Stimulated activated naive CD8-positive, alpha-beta T cell treated with anti-CD3 and anti-CD28 coated beads, Interleukin-15, Interleukin-2, amounts not matched to agents 100 U/mL and 50 U/mL, for 24 hours (primary cell): ENCODE data around the gene TMEM59L.
A peak's percentile ranks its signal among the peaks of the same experiment; 100 is the strongest.
"Not testable (repeated sequence)": the region's sequence is repeated elsewhere in the genome, so short reads cannot be mapped to it uniquely, and the experiment has no call there.

Source experiments
- ATAC-seq: fragments of 150-1000 bp; cut with Tn5 transposase; one replicate; pipeline ENCODE4 v1.10.0; 2021
- DNase-seq: peaks from one replicate; pipeline ENCODE4 v3.0.0; 2021

TMEM59L gene

DNA sequence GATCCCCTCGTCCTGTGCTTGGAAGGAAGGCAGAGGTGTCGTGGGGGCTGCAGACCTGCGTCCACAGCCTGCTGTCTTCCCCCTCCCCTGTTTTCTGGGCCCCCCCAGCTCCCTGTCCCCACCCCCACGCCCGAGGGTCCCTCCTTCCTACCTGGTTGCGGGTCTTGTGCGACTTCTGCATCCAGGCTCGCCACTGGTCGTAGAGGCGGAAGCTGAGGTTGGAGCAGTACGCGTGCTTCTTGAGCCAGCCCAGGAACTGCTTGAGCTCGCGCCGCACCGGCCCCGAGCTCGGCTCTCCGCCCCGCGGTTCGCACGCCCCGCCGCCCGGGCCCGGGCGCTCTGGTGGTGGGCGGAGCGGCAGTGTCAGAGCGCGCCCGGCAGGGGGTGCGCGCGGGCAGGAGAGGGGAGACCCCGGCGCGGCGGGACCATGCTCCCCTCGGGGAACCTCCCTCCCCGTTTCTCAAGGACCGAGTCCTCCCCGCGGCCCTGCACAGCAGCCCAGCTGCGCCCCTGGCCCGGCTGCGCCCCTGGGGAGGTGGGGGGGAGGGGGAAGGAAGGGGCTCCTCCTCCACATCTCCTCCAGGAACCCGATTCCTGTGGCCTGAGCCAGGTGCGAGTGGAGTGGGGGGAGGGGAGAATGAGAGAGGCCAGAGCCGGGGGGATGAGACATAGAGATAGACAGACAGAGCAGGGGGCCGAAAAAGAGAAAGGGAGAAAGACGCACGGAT lies 18.4 kb upstream of the TMEM59L start:
- peak; percentile 85 for DNase-seq
- peak; percentile 75 for ATAC-seq

DNA sequence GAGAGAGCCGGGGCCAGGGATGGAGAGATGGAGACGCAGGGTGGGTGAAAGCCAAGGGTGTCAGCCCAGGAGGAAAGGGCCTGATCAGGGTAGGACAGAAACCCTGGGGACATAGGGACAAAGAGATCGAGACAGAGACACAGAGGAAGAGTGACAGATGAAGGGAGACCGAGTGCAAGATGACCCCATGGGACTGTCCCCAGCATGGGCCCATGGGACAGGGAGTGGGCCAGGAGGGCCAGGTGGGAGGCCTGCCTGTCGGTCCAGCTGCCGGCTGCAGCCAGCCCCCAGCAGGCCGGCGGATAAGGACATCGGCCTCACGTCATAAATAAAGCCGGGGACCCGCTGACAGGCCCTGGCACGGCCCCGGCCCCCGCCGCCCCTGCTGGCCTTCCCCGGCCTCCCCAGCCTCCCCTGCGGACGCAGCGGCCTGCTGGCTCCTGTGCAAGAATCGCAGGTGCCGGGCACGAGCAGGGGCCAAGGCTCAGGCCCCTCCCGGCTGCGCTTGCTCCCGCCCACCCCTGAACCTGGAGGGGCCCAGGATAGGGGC lies 17.8 kb upstream of the TMEM59L start:
- peak; percentile 14 for ATAC-seq
- DNase-seq: no peak

DNA sequence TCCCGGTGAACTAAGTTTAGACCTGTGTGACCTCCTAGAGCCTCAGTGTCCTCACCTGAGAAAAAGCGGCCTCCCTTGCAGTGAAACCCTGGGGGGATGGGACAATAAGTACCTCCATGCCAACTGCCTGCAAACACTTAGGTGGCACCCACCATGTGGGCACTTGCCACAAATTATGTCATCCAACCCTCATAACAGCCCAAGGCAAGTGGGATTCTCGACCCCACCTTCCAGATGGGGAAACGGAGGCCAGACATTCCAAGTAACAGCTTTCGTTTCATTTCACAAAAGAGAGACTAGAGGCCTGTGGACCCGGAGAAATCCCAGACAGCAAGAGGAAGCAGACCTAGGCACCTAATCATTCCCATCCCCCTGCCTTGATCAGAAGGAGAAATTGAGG lies 17.2 kb upstream of the TMEM59L start:
- ATAC-seq (no peak), DNase-seq (no peak)

DNA sequence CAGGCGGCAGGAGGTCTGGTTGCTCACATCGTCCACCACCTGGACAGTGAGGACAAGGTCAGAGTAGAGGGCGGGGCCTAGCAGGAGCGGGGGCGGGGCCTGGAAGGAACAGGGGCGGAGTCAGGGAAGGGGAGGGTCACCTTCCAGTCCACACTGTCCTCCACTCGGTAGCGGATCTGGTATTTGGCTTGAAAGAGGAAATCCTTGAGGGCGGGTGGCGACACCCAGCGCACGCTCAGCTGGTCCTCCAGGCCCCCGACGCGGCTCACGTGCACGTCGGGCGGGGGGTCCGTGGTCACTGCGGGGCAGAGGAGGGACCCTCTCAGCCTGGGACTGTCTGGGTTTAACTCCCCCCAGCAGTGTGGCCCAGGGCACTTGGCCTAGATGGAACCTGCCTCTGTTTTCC lies 15.9 kb upstream of the TMEM59L start:
- ATAC-seq (no peak), DNase-seq (peak; percentile 41)

DNA sequence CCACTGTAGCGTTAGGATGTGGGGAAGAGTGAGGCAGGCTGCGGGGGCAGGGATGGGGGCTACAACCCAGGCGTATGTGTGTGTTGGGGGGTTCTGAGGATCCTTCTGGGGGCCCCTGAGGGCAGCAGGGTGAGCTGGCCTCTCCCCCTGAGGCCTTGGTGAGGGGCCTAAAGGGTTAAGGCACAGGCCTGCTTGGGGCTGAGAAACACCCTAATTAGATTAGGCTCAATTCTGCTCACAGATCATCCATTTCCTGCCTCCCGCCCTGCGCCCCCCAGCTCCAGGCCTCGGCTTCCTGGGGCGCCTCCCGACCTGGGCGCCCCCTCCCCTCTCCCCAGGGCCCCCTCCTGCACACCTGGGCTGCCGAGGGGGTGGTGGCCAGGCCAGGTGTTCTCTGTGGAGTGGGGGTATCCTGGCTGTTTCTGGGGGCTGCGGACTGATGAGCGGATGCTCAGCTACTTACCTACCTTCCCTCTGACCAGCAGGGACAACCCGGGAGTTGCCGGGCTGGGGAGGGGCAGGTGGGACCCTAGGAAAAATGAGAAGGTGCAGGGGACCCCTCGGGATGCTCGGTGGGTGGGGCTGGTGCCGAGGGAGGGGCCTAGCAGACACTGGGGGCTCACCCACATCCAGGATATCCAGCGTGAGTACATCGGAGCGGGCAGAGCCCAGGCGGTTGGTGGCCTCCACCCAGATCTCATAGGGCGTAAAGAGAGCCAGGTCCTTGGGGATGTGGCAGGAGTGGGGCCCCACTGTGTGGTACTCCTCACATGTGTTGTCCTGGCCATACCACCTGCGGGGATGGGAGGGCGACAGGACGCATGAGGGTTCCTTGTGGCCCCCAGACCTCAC lies 14.6 kb upstream of the TMEM59L start:
- DNase-seq (no peak), ATAC-seq (no peak)

DNA sequence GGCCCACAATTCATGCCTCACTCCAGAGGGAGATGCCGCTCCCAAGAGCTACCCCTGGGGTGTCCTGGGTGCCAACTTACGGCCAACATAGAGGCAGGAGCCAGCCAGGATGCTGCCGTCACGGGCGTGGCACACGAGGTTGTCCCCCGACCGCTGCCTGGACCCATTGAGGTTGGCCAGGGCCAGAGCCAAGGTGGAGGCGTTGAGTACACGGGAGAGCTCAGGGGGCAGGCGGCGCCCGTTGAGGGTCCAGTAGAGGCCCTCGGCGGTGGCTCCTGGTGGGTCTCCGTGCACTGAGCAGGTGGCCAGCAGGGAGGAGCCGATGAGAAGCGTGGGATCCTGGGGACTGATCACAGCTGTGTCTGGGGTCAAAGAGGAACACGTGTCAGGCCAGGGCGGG lies 13.2 kb upstream of the TMEM59L start:
- DNase-seq: no peak
- ATAC-seq: no peak

DNA sequence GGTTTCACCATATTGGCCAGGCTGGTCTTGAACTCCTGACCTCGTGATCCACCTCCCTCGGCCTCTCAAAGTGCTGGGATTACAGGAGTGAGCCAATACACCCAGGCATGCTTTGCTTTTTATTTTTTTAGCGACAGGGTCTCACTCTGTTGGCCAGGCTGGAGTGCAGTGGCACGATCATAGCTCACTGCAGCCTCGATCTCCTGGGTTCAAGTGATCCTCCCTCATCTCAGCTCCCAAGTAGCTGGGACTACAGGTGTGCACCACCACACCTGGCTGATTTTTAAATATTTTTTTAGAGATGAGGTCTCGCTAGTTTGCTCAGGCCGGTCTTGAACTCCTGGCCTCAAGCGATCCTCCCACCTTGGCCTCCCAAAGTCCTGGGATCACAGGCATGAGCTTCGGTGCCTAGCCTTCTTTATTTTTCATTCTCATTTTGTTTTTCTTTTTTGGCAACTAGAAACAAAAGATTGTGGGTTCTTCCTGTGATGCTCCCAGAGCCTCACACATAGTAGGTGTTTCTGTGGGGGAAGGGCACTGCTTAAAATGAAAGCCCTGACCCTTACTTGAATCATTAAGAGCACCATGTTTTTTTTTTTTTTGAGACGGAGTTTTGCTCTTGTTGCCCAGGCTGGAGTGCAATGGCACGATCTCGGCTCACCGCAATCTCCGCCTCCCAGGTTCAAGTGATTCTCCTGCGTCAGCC lies 11.8 kb upstream of the TMEM59L start:
- not testable (repeated sequence) for ATAC-seq, DNase-seq

DNA sequence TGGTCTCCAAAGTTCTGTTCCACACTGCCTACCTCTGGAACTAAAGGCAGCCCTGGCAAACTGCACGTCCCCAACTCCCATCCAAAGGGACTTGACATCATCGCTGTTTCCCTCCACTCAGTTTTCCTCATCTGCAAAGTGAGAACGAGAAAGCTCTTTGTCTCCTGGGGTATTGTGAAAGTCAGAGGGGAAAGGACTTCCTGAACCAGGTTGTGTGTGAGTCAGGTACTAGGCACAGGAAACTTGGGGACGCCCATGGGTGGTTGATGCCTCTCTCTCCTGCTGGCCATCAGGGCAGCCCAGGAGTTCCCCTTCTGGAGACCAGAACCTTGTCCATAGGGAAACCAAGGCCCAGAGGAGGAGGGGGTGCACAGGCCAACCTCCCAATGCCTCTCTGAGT lies 10.8 kb upstream of the TMEM59L start:
- no peak for DNase-seq
- ATAC-seq: no peak

DNA sequence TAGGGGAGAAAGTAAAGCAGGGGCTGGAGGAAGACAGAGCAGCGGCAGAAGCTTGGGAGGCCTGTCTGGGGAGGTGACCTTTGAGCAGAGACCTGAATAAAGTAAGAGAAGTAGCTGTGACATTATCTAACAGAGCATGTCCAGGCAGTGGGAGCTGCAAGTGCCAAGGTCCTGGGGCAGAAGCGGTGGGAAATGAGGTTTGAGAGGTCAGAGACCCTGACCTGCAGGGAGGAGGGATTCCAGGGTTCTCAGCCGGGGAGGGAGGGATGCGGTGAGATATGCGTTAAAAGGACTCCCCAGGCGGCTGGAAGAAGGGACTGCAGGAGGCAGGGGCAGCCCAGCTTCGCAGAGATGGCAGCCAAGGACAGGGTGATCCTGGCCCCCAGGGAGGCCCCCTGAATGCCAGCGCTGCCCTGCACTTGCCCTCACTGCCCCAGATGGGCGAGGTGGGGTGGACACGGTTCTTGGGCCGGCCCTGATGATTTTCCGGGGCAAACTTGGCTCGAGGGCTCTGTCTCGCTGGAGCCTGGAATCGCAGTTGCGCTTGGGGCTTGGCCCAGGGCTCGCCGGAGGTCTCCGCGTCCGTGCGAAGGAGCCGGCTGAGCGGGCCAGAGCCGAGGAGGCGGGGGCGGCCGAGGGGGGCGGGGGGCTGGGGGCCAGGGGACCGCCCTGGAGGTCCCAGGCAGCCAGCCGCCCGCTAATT lies 9.3 kb upstream of the TMEM59L start:
- DNase-seq (peak; percentile 33), ATAC-seq (peak; percentile 28)

DNA sequence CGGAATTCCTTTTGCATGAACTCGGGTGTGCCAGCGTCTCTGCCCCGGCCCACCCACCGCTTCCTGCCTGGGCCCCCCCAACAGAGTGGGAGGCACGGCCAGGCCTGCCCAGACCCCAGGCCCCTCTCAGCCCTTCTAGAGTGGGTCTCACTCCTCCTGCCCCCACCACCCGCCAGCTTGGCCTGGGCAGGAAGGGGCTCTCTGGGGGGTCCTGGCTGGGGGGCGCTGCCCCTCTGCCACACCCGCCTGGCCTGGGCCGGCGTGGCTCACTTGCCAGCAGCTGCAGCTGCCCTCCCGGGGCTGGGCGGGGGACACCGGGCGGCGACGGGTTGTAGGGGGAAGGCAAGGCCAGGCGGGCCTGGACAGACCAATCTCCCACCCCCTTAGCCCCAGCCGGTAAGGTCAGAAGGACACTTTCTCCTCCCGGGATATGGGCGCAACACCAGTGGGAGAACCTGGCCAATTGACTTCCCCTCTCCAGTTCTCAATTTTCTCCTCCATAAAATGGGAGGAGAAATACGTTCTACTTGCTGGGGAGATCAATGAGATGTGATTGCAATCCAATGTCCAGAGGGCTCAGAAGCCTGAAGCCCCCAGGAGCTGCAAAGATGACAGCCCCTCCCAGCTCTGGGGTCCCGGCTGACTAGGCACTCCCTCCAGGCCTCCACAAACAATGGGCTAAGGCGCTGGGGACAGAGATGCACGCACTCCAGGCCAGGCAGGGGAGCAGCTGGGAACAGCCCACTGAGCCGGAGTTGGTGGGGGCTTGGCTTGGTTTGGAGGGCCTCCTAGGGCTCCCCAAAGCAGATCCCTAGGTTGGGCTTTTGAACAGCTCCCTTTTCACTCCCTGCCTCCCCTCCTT lies 8.5 kb upstream of the TMEM59L start:
- ATAC-seq: no peak

DNA sequence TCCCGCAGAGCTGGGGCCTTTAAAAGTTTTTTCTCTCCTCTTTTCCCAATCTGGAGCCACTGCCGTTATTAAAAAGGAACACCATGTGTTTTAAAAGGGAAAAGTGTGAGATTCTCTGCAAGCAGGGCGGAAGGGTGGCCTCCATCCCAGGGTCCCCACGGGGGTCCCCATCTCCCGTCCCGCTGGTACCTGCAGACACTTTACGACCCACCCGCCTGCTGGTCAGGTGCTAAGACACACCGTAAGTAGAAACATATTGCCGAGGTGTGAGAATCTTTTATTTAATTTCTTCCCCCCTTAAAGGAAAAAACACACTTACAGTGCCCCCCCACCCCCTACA lies 7.9 kb upstream of the TMEM59L start:
- ATAC-seq: no peak

More for the DNA sequence above, 8.5 kb upstream of the TMEM59L start:
- DNase-seq: no peak

DNA sequence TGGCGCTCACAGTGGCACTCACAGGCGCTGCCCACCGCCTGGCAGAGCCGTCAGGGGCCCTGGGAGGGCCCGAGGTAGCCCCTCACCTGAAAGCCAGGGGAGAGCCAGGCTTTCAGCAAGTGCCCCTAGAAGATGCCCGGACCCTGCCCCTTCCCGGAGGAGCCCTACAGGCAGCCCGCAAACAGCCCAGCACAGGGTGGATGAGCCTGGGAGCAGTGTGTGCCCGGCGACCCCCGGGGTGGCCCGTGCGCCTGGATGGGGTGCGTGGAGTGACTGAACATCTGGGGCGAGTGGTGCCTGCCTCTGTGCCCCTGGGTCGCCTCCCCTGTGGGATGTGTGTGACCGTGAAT lies 7.5 kb upstream of the TMEM59L start:
- DNase-seq (no peak), ATAC-seq (no peak)

More for the DNA sequence above, 7.9 kb upstream of the TMEM59L start:
- no peak for DNase-seq

DNA sequence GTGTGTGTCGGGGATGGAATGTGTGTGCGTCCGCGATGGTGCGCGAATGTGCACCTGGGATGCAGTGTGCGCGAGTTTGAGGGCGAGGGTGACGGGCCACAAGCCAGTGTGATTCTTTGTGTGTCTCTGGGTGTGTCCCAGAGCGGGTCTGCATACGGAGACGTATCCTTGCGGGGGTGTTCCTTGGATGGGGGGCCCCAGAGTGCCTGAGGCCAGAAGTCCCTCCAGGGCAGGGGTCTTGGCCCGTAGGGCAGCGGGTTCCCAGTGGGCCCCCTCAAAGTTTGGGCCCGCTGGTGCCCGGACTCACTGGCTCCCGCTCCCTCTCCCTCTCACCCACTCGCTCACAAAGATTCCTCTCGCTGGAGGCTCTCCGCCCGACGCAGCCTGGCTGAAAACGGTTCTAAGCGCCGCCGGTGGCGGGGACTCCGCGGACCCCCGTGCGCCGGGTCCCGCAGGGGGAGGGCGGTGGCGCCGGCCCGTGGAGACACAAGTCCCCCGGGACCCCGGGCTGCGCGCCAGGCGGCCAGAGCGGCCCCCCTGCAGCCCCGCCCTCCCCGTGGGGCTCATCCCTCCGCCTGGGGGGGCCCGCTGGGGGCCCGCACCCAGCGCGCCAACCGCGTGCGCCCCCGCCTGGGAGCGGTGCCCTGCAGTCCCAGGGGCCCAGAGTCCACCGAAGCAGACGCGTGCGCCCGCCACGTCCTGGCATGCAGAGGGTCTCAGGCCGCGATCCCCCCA lies 7.0 kb upstream of the TMEM59L start:
- ATAC-seq: no peak
- DNase-seq: no peak

DNA sequence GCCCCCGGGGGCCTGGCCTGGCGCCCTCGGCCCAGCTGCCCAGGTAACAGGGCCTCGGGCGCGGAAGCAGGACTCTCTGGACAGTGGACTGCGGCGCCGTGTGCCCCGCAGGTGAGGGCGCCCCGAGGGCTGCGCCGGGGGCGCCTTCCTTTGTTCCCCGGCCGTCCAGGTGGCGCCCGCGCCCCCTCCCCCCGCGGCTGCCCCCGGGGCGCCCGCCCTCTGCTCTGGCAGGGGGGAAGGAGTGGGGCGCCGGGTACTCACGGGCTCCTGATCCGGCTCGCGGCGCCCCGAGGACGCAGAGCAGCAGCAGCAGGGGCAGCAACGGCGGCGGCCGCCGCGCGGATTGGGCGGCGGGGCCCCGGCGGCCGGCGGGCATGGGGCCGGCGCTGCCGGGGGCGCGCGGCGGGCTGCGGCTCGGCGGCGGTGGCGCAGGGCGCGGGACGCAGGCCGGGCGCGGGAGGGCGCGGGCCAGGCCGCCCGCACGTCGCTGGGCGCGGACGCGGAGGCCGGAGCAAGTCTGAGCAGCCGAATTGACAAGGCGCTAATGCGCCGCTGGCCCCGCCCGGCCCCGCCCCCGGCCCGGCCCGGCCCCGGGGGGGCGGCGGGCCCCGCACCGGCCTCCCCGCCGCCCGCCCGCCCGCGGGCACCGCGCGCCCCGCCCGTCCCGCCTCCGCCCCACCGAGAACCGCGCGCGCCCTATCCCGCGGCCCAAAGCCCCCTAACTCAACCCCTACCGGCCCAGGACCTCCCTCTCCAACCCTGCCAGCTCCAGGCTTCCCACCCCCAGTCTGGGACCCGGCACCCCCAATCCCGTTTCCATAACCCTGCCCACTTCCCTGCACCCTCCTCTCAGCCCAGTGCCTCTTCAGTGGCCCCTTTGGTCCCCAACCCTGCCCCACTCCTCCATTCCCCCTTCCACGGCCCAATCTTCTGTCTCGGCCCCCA lies 6.1 kb upstream of the TMEM59L start, which contains the start of gene CRLF1:
Gene CRLF1 (minus strand): TSS at position 519 of the 945 bp plus-strand sequence. CDS start 143 bp downstream, at position 376.
- ATAC-seq (no peak), DNase-seq (no peak)

DNA sequence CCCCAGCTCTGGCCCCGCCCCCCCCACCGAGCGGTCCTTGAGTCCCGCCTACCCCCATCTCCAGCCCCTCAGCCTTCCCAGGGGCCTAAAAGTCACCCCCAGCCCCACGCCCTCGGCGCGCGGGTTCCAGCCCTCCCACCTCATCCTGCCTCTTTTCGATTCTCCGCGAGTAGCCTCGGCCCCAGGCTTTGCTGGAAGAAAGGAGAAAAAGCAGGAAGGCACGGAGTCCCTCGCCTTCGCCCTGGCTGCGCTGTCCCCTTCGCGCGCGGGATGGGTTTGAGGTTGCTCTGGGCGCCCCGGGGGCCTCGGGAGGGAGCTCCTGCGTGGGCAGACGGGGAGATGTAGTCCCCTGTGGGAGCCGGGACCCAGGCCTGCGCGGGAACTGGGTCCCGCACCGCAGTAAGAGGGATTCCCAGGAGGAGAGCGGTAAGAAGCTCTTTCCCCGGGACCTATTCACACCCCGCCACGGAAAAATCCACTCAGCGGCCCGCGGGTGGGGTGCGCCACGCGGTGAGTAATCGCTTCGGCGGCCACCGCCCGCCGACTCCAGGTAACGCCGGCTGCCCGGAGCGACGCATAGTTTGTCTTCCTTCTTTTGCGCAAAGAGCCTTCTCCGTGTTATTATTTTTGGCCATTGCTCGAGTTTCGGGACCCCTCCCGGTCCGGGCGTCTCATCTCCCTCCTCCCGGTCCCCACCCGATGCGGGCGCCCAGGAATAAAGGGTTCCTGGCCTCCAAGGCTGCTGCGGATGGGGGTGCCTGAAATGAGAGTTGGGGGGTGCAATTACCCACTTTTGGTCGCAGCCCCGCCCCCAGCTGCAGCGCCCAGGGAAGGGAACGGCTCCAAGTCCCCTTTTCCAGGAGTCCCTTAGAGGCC lies 5.2 kb upstream of the TMEM59L start:
- DNase-seq: no peak

DNA sequence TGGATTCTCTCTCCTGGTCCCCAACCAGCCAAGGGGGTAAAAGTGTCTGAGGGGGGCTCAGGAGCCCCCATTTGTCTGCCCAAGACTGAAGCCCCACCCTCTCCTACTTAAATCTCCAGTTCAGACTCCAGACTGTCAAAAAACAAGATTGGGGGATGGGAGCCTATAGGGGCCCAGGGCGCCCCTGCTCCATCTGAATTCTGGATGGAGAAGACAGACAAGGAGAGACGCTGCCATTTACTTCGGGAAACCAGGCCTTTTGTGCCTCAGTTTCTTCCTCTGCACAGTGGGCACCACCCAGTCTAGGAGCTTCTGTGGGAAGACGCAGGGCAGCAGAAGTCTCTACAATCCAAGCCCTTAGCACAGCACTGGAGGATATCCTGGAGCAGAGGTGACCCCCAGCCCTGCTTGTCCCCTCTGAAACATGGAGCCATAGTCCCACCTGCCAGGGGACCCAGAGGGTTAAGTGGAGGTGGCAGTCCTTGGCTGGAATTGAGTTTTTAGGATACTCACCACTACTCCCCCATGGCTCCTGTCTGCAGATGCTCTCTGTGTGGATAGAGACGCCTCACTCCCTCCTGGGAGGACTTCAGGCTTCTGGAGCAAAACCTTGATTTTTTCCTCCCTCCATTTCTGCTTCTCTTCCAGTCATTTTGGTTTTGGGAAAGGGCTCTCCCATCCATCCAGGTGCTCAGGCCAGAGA lies 4.4 kb upstream of the TMEM59L start:
- DNase-seq (no peak), ATAC-seq (no peak)

More for the DNA sequence above, 5.2 kb upstream of the TMEM59L start:
- ATAC-seq: no peak
